Measurements from ENCODE around the gene CSNK1G1. TPM values are rescaled to one million over a fixed set of nuclear protein-coding genes. Genes with fewer than 3 reads are reported as not detected.

The CSNK1G1 gene
- total RNA-seq, 1 donor from 2014 or later = 19.9 TPM

GRCh38 chr15:64141798-64142512 is 214.0 kb downstream of the CSNK1G1 start:
- Mint-ChIP-seq H3K9me3 (no peaks in the 10 kb centered on the region), H3K27ac (no peak overlapping the region), H3K27me3 (no peaks in the 10 kb centered on the region), H3K4me1 (ENCODE audit: unreplicated experiment) (peaks cover 9% of the 10 kb centered on the region), H3K36me3 (peaks cover 4% of the 10 kb centered on the region), H3K4me3 (no peak overlapping the region)
- DNase-seq (ENCODE audit: extremely low spot score, unreplicated experiment) = no peak
- no peak for TF ChIP-seq CTCF (conservative IDR thresholded peaks at IDR 0.05)

- no peak for DNase-seq (ENCODE audit: extremely low spot score, unreplicated experiment)
- Mint-ChIP-seq H3K27ac (no peak overlapping the region), H3K4me3 (no peak overlapping the region), H3K4me1 (ENCODE audit: unreplicated experiment) (no peaks in the 10 kb centered on the region), H3K9me3 (no peaks in the 10 kb centered on the region), H3K36me3 (peaks cover 8% of the 10 kb centered on the region), H3K27me3 (no peaks in the 10 kb centered on the region)
- TF ChIP-seq CTCF (conservative IDR thresholded peaks at IDR 0.05) = no peak
These were observed 217.5 kb downstream of the CSNK1G1 start for GRCh38 chr15:64138331-64138941.

- H3K27me3 Mint-ChIP-seq = no peaks in the 10 kb centered on the region
- H3K9me3 Mint-ChIP-seq = no peaks in the 10 kb centered on the region
- H3K27ac Mint-ChIP-seq = no peak overlapping the region
- TF ChIP-seq CTCF (conservative IDR thresholded peaks at IDR 0.05) = no peak
- no peak overlapping the region for H3K4me3 Mint-ChIP-seq
- H3K36me3 Mint-ChIP-seq = peaks cover 12% of the 10 kb centered on the region
- no peak for DNase-seq (ENCODE audit: extremely low spot score, unreplicated experiment)
- H3K4me1 Mint-ChIP-seq (ENCODE audit: unreplicated experiment) = no peaks in the 10 kb centered on the region
These were observed 218.6 kb downstream of the CSNK1G1 start for GRCh38 chr15:64137226-64137833.

GRCh38 chr15:64136347-64136746 is 219.6 kb downstream of the CSNK1G1 start:
- Mint-ChIP-seq H3K4me1 (ENCODE audit: unreplicated experiment) (no peaks in the 10 kb centered on the region), H3K36me3 (peaks cover 18% of the 10 kb centered on the region), H3K4me3 (no peak overlapping the region), H3K27ac (no peak overlapping the region), H3K9me3 (no peaks in the 10 kb centered on the region), H3K27me3 (no peaks in the 10 kb centered on the region)
- no peak for DNase-seq (ENCODE audit: extremely low spot score, unreplicated experiment)
- no peak for TF ChIP-seq CTCF (conservative IDR thresholded peaks at IDR 0.05)

GRCh38 chr15:64134345-64134829 is 221.6 kb downstream of the CSNK1G1 start:
- Mint-ChIP-seq H3K4me3 (no peak overlapping the region), H3K27me3 (no peaks in the 10 kb centered on the region), H3K27ac (no peak overlapping the region), H3K4me1 (ENCODE audit: unreplicated experiment) (no peaks in the 10 kb centered on the region), H3K9me3 (no peaks in the 10 kb centered on the region), H3K36me3 (peaks cover 24% of the 10 kb centered on the region)
- no peak for TF ChIP-seq CTCF (conservative IDR thresholded peaks at IDR 0.05)
- DNase-seq (ENCODE audit: extremely low spot score, unreplicated experiment) = no peak

Measured in type B pancreatic cell (in vitro differentiated cells).